SU-DHL-6 (cell line): Measurements from ENCODE around the gene BFSP1.

Experiments
- H2AFZ ChIP-seq: fragments of 200-600 bp; sonication (generic); 2 replicates; pipeline ENCODE4 v1.6.1; 2014; ENCODE audit warnings: low read depth, mild to moderate bottlenecking, moderate library complexity, mixed read lengths, antibody characterized with exemption, low read length; ENCODE audit not compliant: severe bottlenecking
- H3F3A ChIP-seq: fragments of 200-600 bp; shearing (Covaris generic); 2 replicates; pipeline ENCODE4 v1.6.0; 2016; ENCODE audit warnings: antibody characterized with exemption, mild to moderate bottlenecking; ENCODE audit not compliant: insufficient read depth
- H3K27ac ChIP-seq: fragments of 200-600 bp; sonication (generic); 2 replicates; pipeline ENCODE4 v1.5.1; 2016; ENCODE audit warnings: low read depth, mild to moderate bottlenecking, low read length, moderate library complexity, mixed read lengths
- H3K27me3 ChIP-seq: fragments of 200-600 bp; sonication (generic), shearing (Covaris generic); 2 replicates; pipeline ENCODE4 v1.6.0; 2014; ENCODE audit warnings: mild to moderate bottlenecking, low read length
- H3K36me3 ChIP-seq: fragments of 200-600 bp; sonication (generic); 2 replicates; pipeline ENCODE4 v1.6.1; 2014; ENCODE audit warnings: mild to moderate bottlenecking, low read length, mixed read lengths
- H3K4me2 ChIP-seq: fragments of 300-600, 200-600 bp; shearing (Covaris generic), sonication (generic); 2 replicates; pipeline ENCODE4 v1.6.0; 2014; ENCODE audit warnings: low read length, low read depth, mild to moderate bottlenecking; ENCODE audit not compliant: poor library complexity, severe bottlenecking
- H3K4me3 ChIP-seq: fragments of 200-600 bp; sonication (generic); 2 replicates; pipeline ENCODE4 v1.5.1; 2014; ENCODE audit warnings: antibody characterized with exemption, low read length, mild to moderate bottlenecking, mixed read lengths; ENCODE audit not compliant: insufficient read depth, poor library complexity, severe bottlenecking
- H3K79me2 ChIP-seq: fragments of 200-600 bp; sonication (generic); 2 replicates; pipeline ENCODE4 v1.6.1; 2014; ENCODE audit warnings: mild to moderate bottlenecking, low read length, moderate library complexity; ENCODE audit not compliant: insufficient read depth
- H3K9ac ChIP-seq: fragments of 200-600 bp; sonication (generic); 2 replicates; pipeline ENCODE4 v1.7.0; 2014; ENCODE audit warnings: mild to moderate bottlenecking, low read length
- H3K9me2 ChIP-seq: fragments of 200-600 bp; sonication (generic); replicated peaks from 2 replicates; pipeline ENCODE4 v1.6.1; 2014; ENCODE audit warnings: low read length; ENCODE audit not compliant: insufficient read depth
- H3K9me3 ChIP-seq: fragments of 200-600 bp; sonication (generic); 2 replicates; pipeline ENCODE4 v1.6.1; 2014; ENCODE audit warnings: low read length, mixed read lengths; ENCODE audit not compliant: insufficient read depth
- H4K20me1 ChIP-seq: fragments of 200-600 bp; sonication (generic); 2 replicates; pipeline ENCODE4 v1.6.1; 2014; ENCODE audit warnings: low read depth, mild to moderate bottlenecking, antibody characterized with exemption, low read length, moderate library complexity, mixed read lengths
- CTCF ChIP-seq: fragments of 200-600 bp; sonication (generic); IDR thresholded peaks from one replicate; pipeline ENCODE4 v1.5.1; 2017; ENCODE audit warnings: antibody characterized with exemption, mild to moderate bottlenecking, low read length, moderate library complexity; ENCODE audit not compliant: insufficient read depth, poor library complexity, severe bottlenecking
- EZH2phosphoT487 ChIP-seq: fragments of 200-600 bp; sonication (generic), shearing (Covaris generic); conservative IDR thresholded peaks from 2 replicates; pipeline ENCODE4 v1.6.1; 2018; ENCODE audit warnings: mild to moderate bottlenecking, antibody characterized with exemption, low read length, moderate library complexity, mixed read lengths

BFSP1 gene

GRCh38 chr20:17507531-17507930, 23.6 kb downstream of the BFSP1 start:
- no peaks in the 10 kb centered on the region for H3K36me3 ChIP-seq
- no peaks in the 10 kb centered on the region for H3K9me3 ChIP-seq
- H3K27me3 ChIP-seq = no peaks in the 10 kb centered on the region
- H4K20me1 ChIP-seq = no peaks in the 10 kb centered on the region
- H3K79me2 ChIP-seq = no peaks in the 10 kb centered on the region
- H3F3A ChIP-seq = no peaks in the 10 kb centered on the region
- TF ChIP-seq CTCF = no peak
- no peak for TF ChIP-seq EZH2phosphoT487
- H3K9me2 ChIP-seq = no peaks in the 10 kb centered on the region
- no peak overlapping the region for H2AFZ ChIP-seq
- H3K4me2 ChIP-seq = no peak overlapping the region
- no peak overlapping the region for H3K27ac ChIP-seq
- H3K4me3 ChIP-seq = no peak overlapping the region
- H3K9ac ChIP-seq = no peak overlapping the region

- Histone ChIP-seq H3K36me3 (no peaks in the 10 kb centered on the region), H2AFZ (no peak overlapping the region), H3K79me2 (no peaks in the 10 kb centered on the region), H3K9me3 (no peaks in the 10 kb centered on the region), H3K9me2 (no peaks in the 10 kb centered on the region), H3K4me2 (no peak overlapping the region), H3K27me3 (no peaks in the 10 kb centered on the region), H3F3A (no peaks in the 10 kb centered on the region), H4K20me1 (no peaks in the 10 kb centered on the region), H3K27ac (no peak overlapping the region), H3K4me3 (no peak overlapping the region), H3K9ac (no peak overlapping the region)
- TF ChIP-seq EZH2phosphoT487 = no peak
- TF ChIP-seq CTCF = no peak
Observed at GRCh38 chr20:17507032-17507431, 24.1 kb downstream of the BFSP1 start.

GRCh38 chr20:17505636-17506517, 25.3 kb downstream of the BFSP1 start:
- TF ChIP-seq EZH2phosphoT487 (no peak), CTCF (no peak)
- Histone ChIP-seq H3K4me2 (peak overlapping the region; percentile 86), H4K20me1 (no peaks in the 10 kb centered on the region)

More at GRCh38 chr20:17505636-17506517, 25.3 kb downstream of the BFSP1 start:
- Histone ChIP-seq H3K9ac (peak overlapping the region; percentile 50), H3K79me2 (no peaks in the 10 kb centered on the region), H2AFZ (peak overlapping the region; percentile 99), H3K27me3 (no peaks in the 10 kb centered on the region), H3K9me2 (no peaks in the 10 kb centered on the region), H3K36me3 (no peaks in the 10 kb centered on the region), H3K4me3 (peak overlapping the region; percentile 38), H3K27ac (no peak overlapping the region), H3K9me3 (no peaks in the 10 kb centered on the region), H3F3A (no peaks in the 10 kb centered on the region)
